AG04450 (cell line): ENCODE measurements around the gene ANAPC15. TPM values are rescaled to one million over a fixed set of nuclear protein-coding genes. Genes with fewer than 3 reads are reported as not detected.

Experiments used
- CTCF ChIA-PET: fragments of 300-600, 350-600 bp; formaldehyde crosslinking; extraction: SDS; loops from one replicate; lab custom pipeline; 2022; ENCODE audit warnings: antibody characterized with exemption, inconsistent platforms; lab: Charles Lee
- POLR2A ChIA-PET: fragments of 350-600 bp; formaldehyde crosslinking; extraction: SDS; loops from one replicate; lab custom pipeline; 2021; ENCODE audit warnings: antibody characterized with exemption, inconsistent platforms; lab: Yijun Ruan, JAX
- DNase-seq: peaks from one replicate; pipeline ENCODE4 v3.0.0-alpha.2; 2011; ENCODE audit warnings: low read depth, low spot score
- H3K27ac ChIP-seq: one replicate; pipeline ENCODE4 v1.5.1; 2012; ENCODE audit warnings: low read depth, low read length, control low read depth
- H3K27me3 ChIP-seq: one replicate; pipeline ENCODE4 v1.6.0; 2012; ENCODE audit warnings: low read length; ENCODE audit not compliant: control insufficient read depth, insufficient read depth
- H3K4me3 ChIP-seq: 2 replicates; pipeline ENCODE4 v1.5.1; 2011; ENCODE audit warnings: mild to moderate bottlenecking, low read depth, low read length, control low read depth
- H3K9me3 ChIP-seq: 2 replicates; pipeline ENCODE4 v1.5.1; 2012; ENCODE audit warnings: low read length; ENCODE audit not compliant: control insufficient read depth, insufficient read depth
- polyA plus RNA-seq: library from polyadenylated mRNA; depleted of rRNA; stranded (reverse); fragments of >200 nt; gene quantifications from 2 replicates; pipeline ENCODE4 v1.2.3, GENCODE V29; 2011
- TF ChIP-seq, protein P1 (sequence below): IDR thresholded peaks from 2 replicates; pipeline ENCODE4 v1.5.1; 2011; ENCODE audit warnings: low read depth, low read length, control low read depth, inconsistent platforms

ANAPC15 gene
- polyA plus RNA-seq, 1 experiment: 54.5 TPM

DNA sequence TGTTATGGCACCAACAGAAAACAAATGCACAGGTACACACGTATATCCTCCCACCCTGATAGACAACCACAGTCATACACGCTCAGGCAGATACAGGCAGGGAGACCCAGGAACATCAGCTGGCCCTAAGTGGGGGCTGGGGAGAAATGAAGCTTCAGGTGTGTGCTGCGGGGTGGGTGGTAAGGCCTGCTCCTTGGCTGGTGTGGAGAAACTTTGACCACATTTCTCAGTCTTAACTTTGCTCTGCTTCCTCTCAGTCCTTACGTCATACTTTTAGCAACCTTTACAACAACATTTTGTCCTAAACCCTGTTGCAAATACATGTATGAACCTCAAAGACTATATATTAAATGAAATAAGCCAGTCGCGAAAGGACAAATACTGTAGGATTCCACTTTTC, 6.7 kb upstream of the ANAPC15 start:
- Histone ChIP-seq H3K27ac (no peak overlapping the region), H3K9me3 (peaks cover 3% of the 10 kb centered on the region; the same call in 1 of the 2 replicates), H3K27me3 (no peaks in the 10 kb centered on the region), H3K4me3 (no peak overlapping the region)
- ChIA-PET CTCF (interaction anchor here (0.6 to 1.2 kb wide), 4 partner anchors 22 to 94 kb away, joined by 3 to 4 read pairs (median 3); no protein-coding TSS in a partner anchor), POLR2A (no interaction called here)
- TF ChIP-seq, protein P1, sequence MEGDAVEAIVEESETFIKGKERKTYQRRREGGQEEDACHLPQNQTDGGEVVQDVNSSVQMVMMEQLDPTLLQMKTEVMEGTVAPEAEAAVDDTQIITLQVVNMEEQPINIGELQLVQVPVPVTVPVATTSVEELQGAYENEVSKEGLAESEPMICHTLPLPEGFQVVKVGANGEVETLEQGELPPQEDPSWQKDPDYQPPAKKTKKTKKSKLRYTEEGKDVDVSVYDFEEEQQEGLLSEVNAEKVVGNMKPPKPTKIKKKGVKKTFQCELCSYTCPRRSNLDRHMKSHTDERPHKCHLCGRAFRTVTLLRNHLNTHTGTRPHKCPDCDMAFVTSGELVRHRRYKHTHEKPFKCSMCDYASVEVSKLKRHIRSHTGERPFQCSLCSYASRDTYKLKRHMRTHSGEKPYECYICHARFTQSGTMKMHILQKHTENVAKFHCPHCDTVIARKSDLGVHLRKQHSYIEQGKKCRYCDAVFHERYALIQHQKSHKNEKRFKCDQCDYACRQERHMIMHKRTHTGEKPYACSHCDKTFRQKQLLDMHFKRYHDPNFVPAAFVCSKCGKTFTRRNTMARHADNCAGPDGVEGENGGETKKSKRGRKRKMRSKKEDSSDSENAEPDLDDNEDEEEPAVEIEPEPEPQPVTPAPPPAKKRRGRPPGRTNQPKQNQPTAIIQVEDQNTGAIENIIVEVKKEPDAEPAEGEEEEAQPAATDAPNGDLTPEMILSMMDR: no peak
- no peak for DNase-seq

DNA sequence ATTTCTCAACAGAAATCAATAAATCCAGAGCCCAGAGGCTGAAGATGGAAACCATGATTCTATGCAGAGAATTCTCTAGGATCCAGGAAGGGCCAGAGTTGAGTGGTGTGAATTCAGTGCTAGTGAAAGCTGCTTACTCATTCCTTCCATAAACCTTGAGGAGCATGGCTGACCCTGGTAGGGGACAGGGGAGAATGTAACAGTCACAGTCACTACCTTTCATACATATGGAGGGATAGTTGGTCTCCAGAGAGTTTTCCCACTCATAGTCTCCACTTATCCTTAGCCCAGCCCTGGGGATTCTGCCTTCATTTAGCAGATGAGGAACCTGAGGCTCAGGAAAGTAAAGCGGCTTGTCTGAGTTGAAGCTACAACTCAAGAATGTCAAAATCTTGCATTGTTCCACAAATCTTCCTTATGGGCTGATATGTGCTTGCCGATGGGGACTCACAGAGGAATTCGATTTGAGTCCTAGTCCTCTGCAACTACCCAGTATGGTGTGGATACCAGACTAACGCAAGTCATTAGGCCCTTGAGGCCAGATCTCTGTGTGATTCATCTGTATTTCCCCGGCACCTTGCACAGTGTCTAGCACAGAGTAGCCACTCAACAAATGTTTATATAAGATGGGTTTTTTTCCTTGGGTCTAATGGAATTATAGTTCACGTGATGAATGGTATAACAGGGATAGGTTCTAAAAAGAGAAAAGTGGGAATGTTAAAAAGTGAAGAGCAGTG, 3.7 kb upstream of the ANAPC15 start:
- POLR2A ChIA-PET: no interaction called here
- Histone ChIP-seq H3K27ac (no peak overlapping the region), H3K4me3 (no peak overlapping the region), H3K9me3 (no peaks in the 10 kb centered on the region), H3K27me3 (no peaks in the 10 kb centered on the region)
- CTCF ChIA-PET: no interaction called here
- DNase-seq: no peak
- TF ChIP-seq, protein P1: no peak

DNA sequence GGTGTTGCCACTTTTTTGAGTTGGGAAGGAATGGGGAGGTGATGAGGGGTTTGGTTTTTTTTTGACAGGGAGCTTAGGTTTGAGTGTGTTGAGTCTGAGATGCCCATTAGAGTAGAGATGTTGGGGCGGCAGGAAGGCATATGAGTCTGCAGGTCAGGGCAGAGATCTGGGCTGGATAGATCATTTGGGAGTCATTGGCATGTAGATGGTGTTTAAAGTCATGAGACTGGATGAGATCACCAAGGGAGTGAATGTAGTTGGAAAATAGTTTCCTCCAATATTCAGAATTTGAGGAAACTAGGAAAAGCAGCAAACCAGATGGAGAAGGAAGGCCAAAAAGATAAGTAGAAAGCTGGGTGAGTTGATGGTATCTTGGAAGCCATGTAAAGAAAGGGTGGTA, 2.1 kb upstream of the ANAPC15 start:
- H3K9me3 ChIP-seq: no peaks in the 10 kb centered on the region
- POLR2A ChIA-PET: no interaction called here
- H3K27ac ChIP-seq: no peak overlapping the region
- no peak overlapping the region for H3K4me3 ChIP-seq
- H3K27me3 ChIP-seq: no peaks in the 10 kb centered on the region
- TF ChIP-seq, protein P1: no peak
- no peak for DNase-seq
- CTCF ChIA-PET: interaction anchor here (0.7 to 1.0 kb wide), 2 partner anchors 18 to 30 kb away, joined by 3 to 4 read pairs; no protein-coding TSS in a partner anchor

DNA sequence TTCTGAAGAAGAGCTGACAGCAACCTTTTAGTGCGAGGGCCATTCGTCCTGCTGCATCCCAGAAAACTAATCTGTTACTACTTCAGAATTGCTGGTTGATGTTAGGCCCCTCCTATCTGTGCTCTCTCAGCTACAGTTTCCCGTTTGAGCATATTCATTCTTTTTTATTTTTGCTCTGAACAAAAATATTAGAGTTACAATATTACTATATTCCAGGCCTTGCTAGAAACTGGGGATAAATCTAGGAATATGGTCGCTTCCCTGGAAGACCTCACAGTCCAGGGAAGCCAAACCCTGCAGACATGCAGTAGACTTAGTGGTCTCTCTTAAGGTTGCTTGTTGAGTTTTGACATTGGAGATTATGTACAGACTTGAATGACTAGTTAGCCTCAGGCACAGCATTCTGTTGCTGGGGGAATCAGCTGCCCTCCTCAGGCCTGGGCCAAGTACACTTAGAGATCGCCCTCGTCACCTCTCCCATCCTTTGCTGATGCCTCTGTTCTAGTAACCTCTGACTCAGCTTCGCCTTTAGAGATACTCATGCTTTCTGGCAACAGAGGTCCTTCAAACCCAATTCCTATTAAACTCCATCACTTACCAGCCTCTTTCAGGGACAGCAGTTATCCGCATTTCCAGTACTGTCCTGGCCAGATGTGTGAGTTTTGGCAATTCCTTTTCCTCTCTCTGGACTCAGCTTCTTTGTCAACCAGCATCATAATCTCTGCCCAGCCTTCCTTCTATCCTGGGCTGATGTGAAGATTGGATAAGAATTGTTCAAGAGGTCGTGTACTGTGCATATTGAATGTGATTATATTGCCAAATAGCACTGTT, 698 bp upstream of the ANAPC15 start:
- H3K9me3 ChIP-seq: no peaks in the 10 kb centered on the region
- POLR2A ChIA-PET: interaction anchor here (0.7 to 2.0 kb wide), 9 partner anchors 11 to 125 kb away, joined by 3 to 12 read pairs (median 4); partner anchors contain the start of gene INPPL1
- TF ChIP-seq, protein P1: no peak
- no peaks in the 10 kb centered on the region for H3K27me3 ChIP-seq
- peak overlapping the region; percentile 99 for H3K27ac ChIP-seq
- no peak for DNase-seq
- CTCF ChIA-PET: interaction anchor here (0.7 to 1.7 kb wide), 4 partner anchors 30 to 318 kb away, joined by 3 to 12 read pairs (median 3); no protein-coding TSS in a partner anchor
- H3K4me3 ChIP-seq: peak overlapping the region; percentile 87
